Calu3 (cell line): Measurements from ENCODE around the gene AXIN2. TPM values are rescaled to one million over a fixed set of nuclear protein-coding genes. Genes with fewer than 3 reads are reported as not detected.

Experiments
- BruUV-seq: library from RNA; stranded (reverse); fragments of 400-500 nt; replicated peaks from 2 replicates; lab custom pipeline; 2021; lab: Mats Ljungman, UMichigan
- CTCF ChIA-PET: fragments of 300-600 bp; sonication (Branson Sonifier 250); formaldehyde crosslinking; loops from one replicate; lab custom pipeline; 2022; ENCODE audit warnings: antibody characterized with exemption; lab: Charles Lee
- DNase-seq: peaks from one replicate; pipeline ENCODE4 v3.0.0; 2022
- H3K27ac Mint-ChIP-seq: one replicate; pipeline ENCODE4 v1.8.0; 2022; ENCODE audit warnings: mixed read lengths; ENCODE audit not compliant: unreplicated experiment
- H3K27me3 Mint-ChIP-seq: one replicate; pipeline ENCODE4 v1.8.0; 2022; ENCODE audit warnings: mixed read lengths; ENCODE audit not compliant: unreplicated experiment
- H3K36me3 Mint-ChIP-seq: one replicate; pipeline ENCODE4 v1.8.0; 2022; ENCODE audit warnings: mild to moderate bottlenecking, moderate library complexity, mixed read lengths; ENCODE audit not compliant: insufficient read depth, unreplicated experiment
- H3K4me1 Mint-ChIP-seq: one replicate; pipeline ENCODE4 v1.8.0; 2022; ENCODE audit warnings: mild to moderate bottlenecking, low read depth, mixed read lengths; ENCODE audit not compliant: unreplicated experiment
- H3K4me3 Mint-ChIP-seq: one replicate; pipeline ENCODE4 v1.8.0; 2022; ENCODE audit warnings: mild to moderate bottlenecking, low read depth, moderate library complexity, mixed read lengths; ENCODE audit not compliant: unreplicated experiment
- H3K9me3 Mint-ChIP-seq: one replicate; pipeline ENCODE4 v1.8.0; 2022; ENCODE audit warnings: low read depth, mixed read lengths; ENCODE audit not compliant: unreplicated experiment
- CTCF ChIP-seq: fragments of 200-600 bp; IDR thresholded peaks from one replicate; pipeline ENCODE4 v1.8.0; 2022; ENCODE audit warnings: antibody characterized with exemption; ENCODE audit not compliant: unreplicated experiment
- intact Hi-C: fragments of 100-400 bp; cut with micrococcal nuclease; formaldehyde crosslinking; loops from one replicate; pipeline ENCODE4 v1.10.0; 2022; ENCODE audit not compliant: unreplicated experiment
- total RNA-seq: library from RNA; stranded (reverse); gene quantifications from 2 replicates; pipeline ENCODE4 v1.2.3, GENCODE V29; 2022

The AXIN2 gene
- total RNA-seq, 1 experiment from 2014 or later: 0.45 TPM

DNA sequence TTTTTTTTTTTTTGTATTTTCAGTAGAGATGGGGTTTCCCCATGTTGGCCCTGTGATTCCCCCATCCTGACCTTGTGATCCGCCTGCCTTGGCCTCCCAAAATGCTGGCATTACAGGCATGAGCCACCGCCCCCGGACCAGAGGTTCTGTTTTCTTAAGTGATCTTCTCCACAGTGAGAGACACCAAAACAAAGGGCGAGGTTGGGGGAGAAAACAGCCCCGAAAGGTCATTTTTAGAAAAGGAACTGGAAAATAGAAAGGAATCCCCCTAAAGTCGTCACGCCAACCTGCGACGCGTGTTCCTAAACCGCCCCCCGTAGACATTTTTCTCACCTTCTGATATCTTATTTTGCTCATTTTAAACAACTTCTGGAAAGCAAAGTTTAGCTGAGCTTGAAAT, 6.1 kb upstream of the AXIN2 start:
- Mint-ChIP-seq H3K4me1 (no peaks in the 10 kb centered on the region), H3K4me3 (no peak overlapping the region), H3K27me3 (peaks cover 29% of the 10 kb centered on the region), H3K27ac (no peak overlapping the region), H3K36me3 (no peaks in the 10 kb centered on the region), H3K9me3 (no peaks in the 10 kb centered on the region)
- BruUV-seq: no TSS peak
- TF ChIP-seq CTCF: no peak
- intact Hi-C loops: no loop called here
- CTCF ChIA-PET: interaction anchor here (0.6 to 0.7 kb wide), 3 partner anchors 72 to 1812 kb away, joined by 3 read pairs; no protein-coding TSS in a partner anchor
- DNase-seq: no peak

DNA sequence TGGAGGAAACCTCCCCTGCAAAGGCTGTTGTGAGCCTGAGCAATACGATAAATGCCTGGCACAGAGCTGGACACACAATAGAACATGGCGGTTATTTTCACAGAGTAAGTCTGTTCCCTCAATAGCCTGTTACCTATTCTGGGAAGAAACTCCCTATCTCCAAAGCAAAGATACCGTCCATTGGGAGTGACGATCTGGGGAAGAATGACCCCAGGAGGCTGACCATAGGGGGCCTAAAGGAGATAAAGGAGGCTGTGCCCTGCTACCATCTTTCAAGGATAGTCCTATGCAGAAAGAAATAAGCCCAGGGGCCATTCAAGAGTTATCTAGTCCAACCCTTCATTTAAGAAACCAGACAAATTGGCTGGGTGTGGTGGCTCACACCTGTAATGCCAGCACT, 4.1 kb upstream of the AXIN2 start:
- Mint-ChIP-seq H3K4me1 (peaks cover 10% of the 10 kb centered on the region), H3K4me3 (no peak overlapping the region), H3K27me3 (peaks cover 38% of the 10 kb centered on the region), H3K36me3 (peaks cover 15% of the 10 kb centered on the region), H3K27ac (no peak overlapping the region), H3K9me3 (no peaks in the 10 kb centered on the region)
- intact Hi-C loops: no loop called here
- CTCF ChIA-PET: no interaction called here
- TF ChIP-seq CTCF: no peak
- no TSS peak for BruUV-seq
- no peak for DNase-seq

GRCh38 chr17:65564793-65565192, 3.3 kb upstream of the AXIN2 start:
- TF ChIP-seq CTCF: no peak
- Mint-ChIP-seq H3K4me1 (peaks cover 10% of the 10 kb centered on the region), H3K27me3 (peaks cover 38% of the 10 kb centered on the region), H3K27ac (no peak overlapping the region), H3K36me3 (peaks cover 15% of the 10 kb centered on the region), H3K9me3 (no peaks in the 10 kb centered on the region), H3K4me3 (no peak overlapping the region)
- BruUV-seq: no TSS peak
- CTCF ChIA-PET: no interaction called here
- intact Hi-C loops: no loop called here
- no peak for DNase-seq

DNA sequence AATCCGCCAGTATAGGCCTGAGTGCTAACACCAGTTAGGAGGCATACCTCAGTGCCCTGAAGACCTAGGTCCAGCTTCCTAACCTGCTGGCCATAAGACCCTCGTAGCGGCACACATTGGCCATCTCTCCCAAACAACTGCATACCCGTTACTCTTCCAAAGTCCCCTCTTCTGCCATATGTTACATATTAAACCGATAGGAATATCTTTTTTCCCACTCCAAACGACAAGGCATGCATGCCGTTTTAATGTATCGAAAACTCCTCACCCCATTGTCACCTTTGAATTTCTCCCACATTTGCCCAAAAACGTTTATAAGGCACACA, 721 bp upstream of the AXIN2 start:
- Mint-ChIP-seq H3K27ac (no peak overlapping the region), H3K9me3 (no peaks in the 10 kb centered on the region), H3K4me1 (peaks cover 10% of the 10 kb centered on the region), H3K4me3 (peak overlapping the region; percentile 68), H3K27me3 (peaks cover 17% of the 10 kb centered on the region), H3K36me3 (peaks cover 15% of the 10 kb centered on the region)
- CTCF ChIA-PET: interaction anchor here (0.7 kb wide), 1 partner anchor 42 kb away, joined by 5 read pairs; no protein-coding TSS in a partner anchor
- TF ChIP-seq CTCF: no peak
- intact Hi-C loops: no loop called here
- DNase-seq: no peak
- BruUV-seq: no TSS peak
